Right atrium auricular region (tissue), 2 donors: ENCODE results near the gene PRRC2C. TPM values are rescaled to one million over a fixed set of nuclear protein-coding genes. Genes with fewer than 3 reads are reported as not detected.
"Not testable (repeated sequence)": the region's sequence is repeated elsewhere in the genome, so short reads cannot be mapped to it uniquely, and the experiment has no call there.

Experiments used
- DNase-seq: peaks from one replicate; pipeline ENCODE4 v3.0.0-alpha.2; 2019; ENCODE audit warnings: low spot score
- H3K27ac ChIP-seq, 2 donors: fragments of 200-600 bp; sonication (generic); 1 replicate in 1 of 2; 2 replicates in 1 of 2; pipeline ENCODE4 v1.5.1; 2016 to 2019
- H3K27me3 ChIP-seq, 2 donors: fragments of 200-600 bp; sonication (generic); one replicate each; pipeline versions ENCODE4 v1.5.1 to v1.6.0; 2017 to 2019
- H3K36me3 ChIP-seq: fragments of 200-600 bp; sonication (generic); one replicate; pipeline ENCODE4 v1.5.1; 2016
- H3K4me1 ChIP-seq, 2 donors: fragments of 200-600 bp; sonication (generic); one replicate each; pipeline versions ENCODE4 v1.5.1 to v1.6.0; 2017 to 2019
- H3K4me3 ChIP-seq, 2 donors: fragments of 200-600 bp; sonication (generic); 1 replicate in 1 of 2; 2 replicates in 1 of 2; pipeline ENCODE4 v1.5.1; 2017 to 2019; ENCODE audit warnings: mild to moderate bottlenecking in 1 of 2, moderate library complexity in 1 of 2
- H3K9me3 ChIP-seq, 2 donors: fragments of 200-600 bp; sonication (generic); one replicate each; pipeline ENCODE4 v1.5.1; 2019
- CTCF ChIP-seq, 2 donors: fragments of 200-600 bp; sonication (generic); IDR thresholded peaks; one replicate each; pipeline ENCODE4 v1.5.1; 2019; ENCODE audit warnings: antibody characterized with exemption in 2 of 2
- total RNA-seq, 2 donors: library from RNA; depleted of rRNA; stranded (reverse); fragments of >200 nt; gene quantifications; one replicate each; pipeline ENCODE4 v1.1.0, GENCODE V29; 2016

Gene PRRC2C
- total RNA-seq, 2 donors from 2014 or later: 45.2 to 49.4 TPM

- Histone ChIP-seq H3K4me3 (no peak overlapping the region), H3K36me3 (peaks cover 10% of the 10 kb centered on the region), H3K27me3 (no peaks in the 10 kb centered on the region), H3K27ac (no peak overlapping the region), H3K4me1 (no peaks in the 10 kb centered on the region), H3K9me3 (no peaks in the 10 kb centered on the region)
- no peak for TF ChIP-seq CTCF (IDR thresholded peaks at IDR 0.05)
- no peak for DNase-seq
Observed at GRCh38 chr1:171597203-171597602, 111.9 kb downstream of the PRRC2C start.

GRCh38 chr1:171600310-171600709 is 115.0 kb downstream of the PRRC2C start:
- not testable (repeated sequence) for H3K4me1 ChIP-seq, H3K9me3 ChIP-seq, H3K27me3 ChIP-seq, H3K4me3 ChIP-seq, H3K27ac ChIP-seq, H3K36me3 ChIP-seq, DNase-seq

GRCh38 chr1:171600862-171601261 is 115.5 kb downstream of the PRRC2C start:
- no peak for DNase-seq
- Histone ChIP-seq H3K4me3 (no peak overlapping the region), H3K4me1 (no peaks in the 10 kb centered on the region), H3K27me3 (no peaks in the 10 kb centered on the region), H3K27ac (no peak overlapping the region), H3K9me3 (no peaks in the 10 kb centered on the region), H3K36me3 (no peaks in the 10 kb centered on the region)
- TF ChIP-seq CTCF (IDR thresholded peaks at IDR 0.05): no peak

- H3K27me3 ChIP-seq, H3K4me1 ChIP-seq, H3K27ac ChIP-seq, DNase-seq, H3K4me3 ChIP-seq, H3K36me3 ChIP-seq, H3K9me3 ChIP-seq: not testable (repeated sequence)
Observed at GRCh38 chr1:171603042-171603441, 117.7 kb downstream of the PRRC2C start.

GRCh38 chr1:171606402-171606941 is 121.1 kb downstream of the PRRC2C start:
- no peaks in the 10 kb centered on the region for H3K36me3 ChIP-seq
- TF ChIP-seq CTCF (IDR thresholded peaks at IDR 0.05): no peak
- H3K27ac ChIP-seq: no peak overlapping the region
- H3K4me1 ChIP-seq: no peaks in the 10 kb centered on the region
- DNase-seq: no peak
- H3K27me3 ChIP-seq: no peaks in the 10 kb centered on the region
- H3K9me3 ChIP-seq: no peaks in the 10 kb centered on the region
- H3K4me3 ChIP-seq: no peak overlapping the region

GRCh38 chr1:171610385-171610784 is 125.1 kb downstream of the PRRC2C start:
- Histone ChIP-seq H3K4me3 (no peak overlapping the region), H3K36me3 (no peaks in the 10 kb centered on the region), H3K27ac (no peak overlapping the region), H3K4me1 (no peaks in the 10 kb centered on the region), H3K9me3 (no peaks in the 10 kb centered on the region), H3K27me3 (no peaks in the 10 kb centered on the region)
- TF ChIP-seq CTCF (IDR thresholded peaks at IDR 0.05): no peak
- DNase-seq: no peak

- Histone ChIP-seq H3K36me3 (no peaks in the 10 kb centered on the region), H3K4me1 (no peaks in the 10 kb centered on the region), H3K9me3 (no peaks in the 10 kb centered on the region), H3K27ac (no peak overlapping the region), H3K4me3 (no peak overlapping the region), H3K27me3 (no peaks in the 10 kb centered on the region)
- DNase-seq: no peak
- TF ChIP-seq CTCF (IDR thresholded peaks at IDR 0.05): no peak
Observed at GRCh38 chr1:171611306-171611705, 126.0 kb downstream of the PRRC2C start.
